HG02938 (cell line): ENCODE data around the gene SLC1A1.
A peak's percentile ranks its signal among the peaks of the same experiment; 100 is the strongest.
"Not testable (repeated sequence)": the region's sequence is repeated elsewhere in the genome, so short reads cannot be mapped to it uniquely, and the experiment has no call there.

ENCODE experiments used
- ATAC-seq: cut with Tn5 transposase; IDR thresholded peaks from one replicate; pipeline ENCODE4 v1.9.1; 2021; ENCODE audit warnings: mild to moderate bottlenecking, moderate library complexity; ENCODE audit not compliant: unreplicated experiment

Gene SLC1A1

DNA sequence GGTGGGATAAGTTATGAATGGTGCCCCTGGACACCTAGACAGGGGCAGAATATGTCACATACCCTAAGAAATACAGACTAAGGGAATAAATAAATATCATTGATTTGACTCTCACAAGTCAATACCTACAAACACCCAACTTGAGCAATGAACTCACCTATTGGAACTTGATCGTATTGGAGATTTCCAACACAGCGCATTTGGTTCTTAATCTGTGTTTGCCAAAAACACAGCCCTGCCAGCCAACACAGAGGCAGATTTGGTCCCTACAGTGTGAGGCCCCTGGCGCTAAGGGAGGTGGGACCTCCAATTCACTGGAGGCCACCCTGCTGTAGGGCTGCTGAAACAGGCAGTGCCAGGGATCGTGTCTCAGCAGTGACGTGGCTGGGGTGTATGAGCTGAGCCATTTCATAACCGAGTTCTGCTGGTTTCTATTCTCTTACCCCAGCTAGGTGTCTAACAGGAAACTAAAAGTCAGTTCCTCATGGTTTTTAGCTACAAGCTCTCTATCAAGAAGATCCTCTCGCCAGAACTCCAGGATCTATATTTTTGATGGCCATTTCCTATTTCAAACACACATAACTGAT lies 84.5 kb downstream of the SLC1A1 start:
- ATAC-seq: peak; percentile 73

GRCh38 chr9:4575997-4576396 lies 85.7 kb downstream of the SLC1A1 start:
- no peak for ATAC-seq

- ATAC-seq: no peak
Measured at GRCh38 chr9:4576448-4576847, 86.2 kb downstream of the SLC1A1 start.

DNA sequence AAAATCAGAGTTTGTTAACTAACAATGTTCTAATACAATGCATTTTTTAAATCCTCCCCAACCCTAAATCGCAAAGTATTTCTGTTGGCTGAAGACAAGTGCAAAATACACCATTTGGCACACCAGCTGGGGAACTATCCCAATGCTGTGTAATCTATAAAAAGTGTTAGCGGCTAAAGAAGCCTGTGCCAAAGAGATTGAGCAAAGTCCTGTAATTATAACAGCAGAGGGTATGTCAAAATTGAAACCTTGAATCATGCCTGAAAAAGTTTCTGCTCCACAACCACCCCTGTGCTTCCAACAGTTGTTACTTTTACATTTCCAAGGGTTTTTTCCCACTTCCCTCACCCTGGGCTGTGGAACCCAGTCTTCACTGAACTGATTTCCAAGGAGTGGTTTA lies 88.7 kb downstream of the SLC1A1 start:
- ATAC-seq: no peak

GRCh38 chr9:4581035-4581760 lies 90.9 kb downstream of the SLC1A1 start:
- no peak for ATAC-seq

DNA sequence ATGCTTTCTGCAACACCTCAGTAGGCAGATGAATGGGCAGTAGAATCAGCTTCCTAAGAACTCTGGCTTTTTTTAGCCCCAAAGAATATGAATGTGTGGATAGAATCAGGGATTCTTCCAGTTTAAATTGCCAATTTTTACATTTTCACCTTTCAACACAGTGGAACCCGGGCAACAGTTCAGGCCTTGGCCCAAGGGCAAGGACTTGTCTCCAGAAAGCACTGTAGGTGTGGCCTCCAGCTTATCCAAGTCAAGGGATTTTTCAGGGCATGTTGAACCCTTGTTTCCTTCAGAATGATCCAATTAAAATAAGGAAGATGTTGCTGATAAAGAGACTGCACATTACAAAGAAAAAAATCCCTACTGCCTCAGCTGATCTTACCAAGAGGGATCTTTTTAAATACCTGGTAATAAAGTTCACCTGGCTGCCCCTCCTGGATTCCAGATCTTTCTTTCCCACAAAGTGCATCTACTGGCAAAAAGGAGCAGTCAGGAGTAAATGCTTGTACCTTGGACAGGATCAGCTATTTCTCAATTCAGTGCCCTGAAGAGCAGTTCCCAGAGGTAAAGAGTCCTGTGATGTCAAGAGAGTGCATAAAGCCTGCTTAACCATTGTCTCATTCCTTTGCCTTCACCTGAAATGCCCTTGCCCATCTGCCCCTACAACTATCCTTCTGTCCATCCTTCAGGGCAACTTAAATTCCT lies 91.7 kb downstream of the SLC1A1 start:
- ATAC-seq: no peak

GRCh38 chr9:4583001-4583400 lies 92.7 kb downstream of the SLC1A1 start:
- ATAC-seq: no peak

DNA sequence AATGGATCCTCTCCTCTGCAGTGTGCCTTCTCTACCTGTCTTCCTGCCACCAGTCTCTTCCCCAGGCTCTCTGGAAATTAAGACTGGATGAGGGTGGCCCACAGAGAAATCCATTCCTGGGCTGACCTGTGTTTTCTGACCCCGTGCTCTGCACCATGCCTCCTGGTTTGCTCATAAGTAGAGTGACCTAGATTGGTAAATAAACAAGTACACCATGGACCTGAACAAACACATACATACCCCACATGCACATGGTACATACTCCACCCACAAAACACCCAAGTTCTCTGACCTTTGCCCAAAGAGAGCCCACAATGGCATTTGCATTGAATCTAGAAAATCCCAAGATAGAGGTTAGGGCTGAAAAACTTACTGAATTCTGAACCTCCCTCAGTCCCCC lies 94.4 kb downstream of the SLC1A1 start:
- ATAC-seq: no peak

GRCh38 chr9:4585135-4585534 lies 94.9 kb downstream of the SLC1A1 start:
- ATAC-seq: no peak

- no peak for ATAC-seq
Measured at GRCh38 chr9:4588721-4589120, 98.5 kb downstream of the SLC1A1 start.

- no peak for ATAC-seq
Measured at GRCh38 chr9:4590430-4591122, 100.3 kb downstream of the SLC1A1 start.

GRCh38 chr9:4591123-4591500 lies 100.8 kb downstream of the SLC1A1 start:
- no peak for ATAC-seq

DNA sequence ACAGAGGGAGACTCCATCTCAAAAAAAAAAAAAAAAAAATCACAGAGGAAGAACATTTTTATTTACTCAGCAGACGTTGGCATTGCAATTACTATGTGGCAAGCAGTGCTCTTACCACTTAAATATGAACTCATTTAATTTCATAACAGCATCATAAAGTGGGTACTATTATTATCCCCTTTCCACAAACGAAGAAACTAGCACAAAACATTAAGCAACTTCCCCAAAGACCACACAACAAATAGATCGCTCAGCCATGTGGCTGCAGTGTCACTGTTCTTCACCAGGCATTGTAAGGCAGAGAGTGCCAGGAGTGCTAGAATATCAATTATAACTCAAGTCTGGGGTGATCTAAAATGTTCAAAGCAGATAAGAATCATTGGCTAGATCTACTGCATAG lies 102.0 kb downstream of the SLC1A1 start:
- ATAC-seq: no peak

DNA sequence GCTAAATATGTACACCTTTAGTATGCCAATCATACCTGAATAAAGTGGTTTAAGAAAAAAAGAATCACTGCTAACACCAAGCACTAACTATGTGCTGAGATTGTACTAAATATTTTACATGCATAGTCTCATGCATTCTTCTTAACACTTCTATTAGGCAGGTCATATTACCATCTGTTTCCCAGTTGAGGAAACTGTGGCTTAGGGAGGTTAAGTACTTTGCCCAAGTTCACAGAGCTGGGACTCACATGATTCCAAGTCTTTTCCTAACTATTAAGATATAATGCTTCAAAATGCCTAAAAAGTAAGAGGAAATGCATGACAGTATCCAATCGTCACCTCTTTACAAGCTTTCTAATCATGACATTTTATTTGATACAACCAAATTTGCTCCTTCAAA lies 102.6 kb downstream of the SLC1A1 start:
- ATAC-seq: no peak

- ATAC-seq: no peak
Measured at GRCh38 chr9:4594545-4594944, 104.3 kb downstream of the SLC1A1 start.

DNA sequence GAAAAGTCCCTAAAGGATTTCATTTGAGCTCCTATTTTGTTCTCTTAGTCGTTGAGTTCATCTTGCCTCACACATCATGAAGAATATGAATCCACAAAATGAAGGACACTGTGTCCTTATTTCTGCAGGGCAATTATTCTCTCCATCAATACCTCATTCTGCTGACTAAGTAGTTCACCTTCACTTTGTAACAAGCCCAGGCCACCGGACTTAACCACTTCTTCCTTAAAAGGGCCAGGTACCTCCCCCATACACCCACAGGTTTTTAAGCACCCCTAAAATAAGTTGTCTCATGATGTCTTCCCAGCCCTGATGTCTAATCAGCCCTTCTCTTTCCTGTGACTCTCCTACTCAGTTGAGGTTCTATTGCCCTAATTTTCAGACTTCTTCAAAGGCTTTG lies 104.7 kb downstream of the SLC1A1 start:
- ATAC-seq: no peak

DNA sequence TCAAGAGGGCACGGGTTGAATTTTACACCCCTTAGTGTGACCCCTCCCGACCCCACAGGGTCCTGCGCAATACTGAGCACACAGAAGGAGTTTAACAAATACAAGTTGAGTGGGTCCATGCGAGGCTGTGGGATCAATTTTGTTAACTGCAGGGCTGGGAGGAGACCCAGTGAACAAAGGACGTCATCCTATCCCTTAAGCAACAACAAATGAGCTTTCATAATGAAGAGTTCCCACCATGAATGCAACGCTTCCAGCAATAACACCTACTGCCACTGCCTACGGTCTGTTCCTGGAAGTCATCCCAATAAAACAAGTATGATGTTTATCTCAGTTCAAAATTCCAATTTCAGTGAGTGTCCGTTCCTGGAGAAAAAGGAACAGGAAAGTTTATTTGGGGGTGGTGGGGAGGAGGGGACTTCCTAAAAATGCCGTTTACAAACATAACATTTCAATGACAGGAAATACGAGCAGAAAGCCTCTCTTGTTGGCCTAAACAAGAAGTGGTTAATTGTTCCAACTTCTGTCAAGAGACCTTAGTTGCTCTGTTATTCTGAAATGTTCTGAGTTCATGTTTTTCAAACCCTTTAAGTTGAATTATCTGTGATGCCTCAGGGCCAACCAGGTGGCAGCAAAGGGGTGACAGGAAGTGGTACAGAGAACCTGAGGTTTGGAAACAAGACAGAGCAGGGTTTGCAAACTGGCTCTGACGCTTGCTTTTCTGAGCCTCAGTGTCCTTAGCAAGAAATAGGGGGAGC lies 106.1 kb downstream of the SLC1A1 start:
- ATAC-seq: no peak

DNA sequence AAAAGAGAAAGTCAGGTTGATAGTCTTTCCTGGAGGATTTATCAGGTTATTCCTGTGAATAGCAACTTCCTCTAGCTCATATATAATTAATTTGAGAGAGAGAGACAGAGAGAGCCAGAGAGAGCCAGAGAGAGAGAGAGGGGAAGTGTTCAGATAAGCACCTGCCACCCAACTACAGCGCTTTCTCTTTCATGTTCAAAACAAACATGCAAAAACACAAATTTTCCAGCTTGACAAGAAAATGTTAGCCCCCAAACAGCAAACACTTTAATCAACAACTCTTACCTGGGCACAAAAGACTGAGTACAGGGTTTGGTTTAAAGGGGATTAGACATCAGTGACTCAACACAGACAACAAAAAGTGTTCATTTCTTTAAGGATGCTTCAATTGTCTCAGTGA lies 110.1 kb downstream of the SLC1A1 start:
- no peak for ATAC-seq

DNA sequence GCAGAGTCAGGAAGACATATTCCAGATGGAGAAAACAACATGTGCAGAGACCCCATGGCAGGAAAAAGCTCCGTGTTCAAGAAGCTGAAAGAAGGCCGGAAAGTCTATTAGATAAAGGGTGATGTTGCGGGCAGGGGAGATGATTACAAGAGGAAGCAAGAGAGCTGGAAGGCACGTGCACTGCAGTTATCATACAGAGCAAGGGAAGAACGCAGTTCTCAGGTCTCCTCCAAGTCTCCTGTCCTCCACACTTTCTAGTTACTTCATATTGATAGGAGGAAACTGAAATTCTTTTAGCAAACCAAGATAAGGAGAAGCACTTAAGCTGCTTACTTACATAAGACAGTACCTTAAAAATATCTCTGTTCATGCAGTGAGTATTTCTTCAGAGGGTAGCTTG lies 113.6 kb downstream of the SLC1A1 start:
- ATAC-seq: no peak

DNA sequence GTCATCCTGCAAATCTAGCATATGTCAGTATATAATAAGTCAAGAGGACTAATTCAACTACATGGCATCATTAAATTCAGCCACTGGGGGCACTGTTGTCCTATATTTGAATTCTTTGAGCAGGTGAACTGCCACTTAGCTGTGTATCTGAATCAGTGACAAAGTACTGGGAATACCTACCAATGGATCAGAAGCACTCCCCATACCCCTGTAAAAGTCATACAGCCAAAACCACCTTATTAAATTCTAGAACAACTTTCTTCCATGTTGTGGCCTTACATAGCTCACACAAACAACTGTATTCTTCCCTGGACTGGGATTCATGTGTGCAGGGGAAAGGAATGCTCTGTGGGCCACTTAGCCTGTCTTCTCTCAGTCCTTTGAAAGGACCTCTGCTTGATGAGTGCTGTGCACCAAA lies 114.4 kb downstream of the SLC1A1 start:
- ATAC-seq: peak; percentile 91

GRCh38 chr9:4606033-4606432 lies 115.8 kb downstream of the SLC1A1 start:
- not testable (repeated sequence) for ATAC-seq
